Transverse colon (tissue), 4 donors: ENCODE results near the gene FNIP2. TPM values are rescaled to one million over a fixed set of nuclear protein-coding genes. Genes with fewer than 3 reads are reported as not detected.

Experiments used
- DNase-seq: peaks from one replicate; pipeline ENCODE4 v3.0.0-alpha.2; 2019
- H3K27ac ChIP-seq, 4 donors: fragments of 200-600 bp; sonication (generic); 2 replicates each; pipeline ENCODE4 v1.5.1; 2016 to 2018; ENCODE audit warnings: inconsistent platforms in 4 of 4
- H3K27me3 ChIP-seq: fragments of 200-600 bp; sonication (generic); 2 replicates; pipeline ENCODE4 v1.5.1; 2017; ENCODE audit warnings: inconsistent platforms
- H3K36me3 ChIP-seq, 4 donors: fragments of 200-600 bp; sonication (generic); 2 replicates each; pipeline ENCODE4 v1.5.1; 2017 to 2019; ENCODE audit warnings: inconsistent platforms in 4 of 4
- H3K4me1 ChIP-seq, 4 donors: fragments of 200-600 bp; sonication (generic); 2 replicates each; pipeline ENCODE4 v1.5.1; 2017 to 2020; ENCODE audit warnings: inconsistent platforms in 4 of 4
- H3K4me3 ChIP-seq, 4 donors: fragments of 200-600 bp; sonication (generic); 1 replicate in 1 of 4; 2 replicates in 3 of 4; pipeline versions ENCODE4 v1.5.1 to v1.6.1; 2017 to 2019; ENCODE audit warnings: inconsistent platforms in 4 of 4
- H3K9me3 ChIP-seq, 2 donors: fragments of 200-600 bp; sonication (generic); 2 replicates each; pipeline ENCODE4 v1.5.1; 2017 to 2019; ENCODE audit warnings: inconsistent platforms in 2 of 2
- EP300 ChIP-seq: sonication (generic); formaldehyde crosslinking; IDR thresholded peaks from one replicate; pipeline ENCODE4 v1.6.1; 2017; ENCODE audit warnings: antibody characterized with exemption, low read depth
- POLR2A ChIP-seq: fragments of 450-650 bp; IDR thresholded peaks from one replicate; pipeline ENCODE4 v1.6.1; 2016; ENCODE audit warnings: antibody characterized with exemption, mild to moderate bottlenecking, moderate library complexity
- POLR2AphosphoS5 ChIP-seq, 3 donors: sonication (generic); formaldehyde crosslinking; IDR thresholded peaks; one replicate each; pipeline ENCODE4 v1.6.1; 2016; ENCODE audit warnings: antibody characterized with exemption in 3 of 3
- WGBS, 2 donors: methylation state at CpG; one replicate each; pipeline ENCODE4 v1.1.5; 2018; ENCODE audit warnings: low coverage in 1 of 2; 5-methylcytosine and 5-hydroxymethylcytosine counted together
- in situ Hi-C, 4 donors: fragments of 200-750 bp; cut with MboI; loops; one replicate each; pipeline versions ENCODE4 v1.15.0 to v1.15.1; 2017; ENCODE audit warnings: low sequenced_read_pairs in 3 of 4, low pct_ligation_motif_present in 1 of 4, low pct_unique_long_range_greater_than_20kb in 1 of 4
- intact Hi-C: fragments of 100-400 bp; cut with DNase I; formaldehyde crosslinking; loops from one replicate; pipeline ENCODE4 v1.15.1; 2023; ENCODE audit warnings: low total_unique reads
- total RNA-seq, 4 donors: library from RNA; depleted of rRNA; stranded (reverse); fragments of >200 nt; gene quantifications; one replicate each; pipeline ENCODE4 v1.1.0, GENCODE V29; 2016
- TF ChIP-seq, protein P1 (sequence below), 5 experiments: fragments of 200-600 bp in 3 of 5; fragments of 450-650 bp in 2 of 5; sonication (generic) in 3 of 5; IDR thresholded peaks; 1 replicate in 2 of 5; 2 replicates in 3 of 5; pipeline ENCODE4 v1.5.1; 2016 to 2017; ENCODE audit warnings: antibody characterized with exemption in 5 of 5, inconsistent platforms in 3 of 5, mild to moderate bottlenecking in 2 of 5, moderate library complexity in 1 of 5

The FNIP2 gene
- total RNA-seq, 4 donors from 2014 or later, result 47.2 to 105 (median 64.0) TPM

DNA sequence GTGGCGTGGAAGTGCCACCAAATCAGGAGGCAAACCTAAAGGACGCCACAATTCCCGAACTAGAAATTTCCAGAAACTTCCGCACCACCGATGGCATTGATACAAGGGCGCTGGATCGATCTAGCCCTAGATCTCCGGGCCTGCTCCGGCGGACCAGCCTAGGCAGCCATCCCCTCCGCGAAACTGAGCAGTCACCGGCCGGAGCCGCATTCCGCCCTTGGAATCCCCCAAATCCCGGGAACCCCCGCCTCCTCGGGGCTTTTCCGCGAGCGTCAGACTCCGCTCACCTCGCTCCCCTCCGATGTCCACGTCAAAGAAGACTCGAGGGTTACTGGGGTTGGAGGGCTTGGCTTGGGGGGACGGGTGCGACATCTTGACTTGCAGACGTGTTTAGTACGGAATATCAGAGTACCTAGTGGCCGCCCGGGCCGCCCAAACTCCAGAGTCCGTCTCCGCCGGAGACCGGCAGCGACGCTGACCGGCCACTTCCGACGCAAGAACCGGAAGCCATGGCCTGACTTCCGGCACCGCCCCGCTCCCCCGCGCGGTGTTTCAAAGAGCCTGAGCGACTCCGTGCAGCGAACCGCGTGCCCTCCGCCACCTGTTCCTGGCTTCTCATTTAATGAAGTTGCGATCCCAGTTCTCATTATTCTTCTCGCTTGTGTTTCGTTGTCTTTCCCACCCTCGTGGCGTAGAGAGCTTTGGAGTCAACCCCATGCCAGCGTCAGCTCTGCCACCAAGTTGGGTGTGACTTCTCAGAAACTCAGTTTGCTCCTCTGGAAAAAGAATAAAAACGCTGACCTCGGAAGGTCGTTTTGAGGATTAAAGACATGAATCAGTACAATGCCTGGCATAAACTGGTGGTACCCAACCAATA, 45.7 kb upstream of the FNIP2 start, which contains the start of gene PPID:
PPID (minus strand) TSS at position 480 of the 877 bp plus-strand sequence; CDS start at position 372, 108 bp downstream.
- peak; percentile 78 for TF ChIP-seq POLR2A
- TF ChIP-seq EP300, result no peak
- TF ChIP-seq POLR2AphosphoS5 (IDR thresholded peaks at IDR 0.05), result peak; percentile 69 to 86 (median 81)
- in situ Hi-C loops (loop anchor here in 3 of 4 donors (10.0 to 25.0 kb wide), 3 partner anchors 132 to 482 kb away; no protein-coding TSS in a partner anchor), intact Hi-C loops (loop anchor here (10.0 kb wide), 1 partner anchor 482 kb away; no protein-coding TSS in a partner anchor)
- no peaks in the 10 kb centered on the region for H3K9me3 ChIP-seq
- 0% methylated on average over 2 to 63 of the region's 65 CpGs for WGBS, 2 donors
- H3K27me3 ChIP-seq, result no peaks in the 10 kb centered on the region
- H3K4me1 ChIP-seq, result peaks cover 0 to 16% (median 4%) of the 10 kb centered on the region in 4 donors
- peaks cover 0 to 15% (median 6%) of the 10 kb centered on the region in 4 donors for H3K36me3 ChIP-seq
- H3K4me3 ChIP-seq, result peak within 1 kb of the TSS; percentile 71 to 81 (median 76)
- peak within 1 kb of the TSS; percentile 92 to 96 (median 92) for H3K27ac ChIP-seq
- DNase-seq, result peak; percentile 90

DNA sequence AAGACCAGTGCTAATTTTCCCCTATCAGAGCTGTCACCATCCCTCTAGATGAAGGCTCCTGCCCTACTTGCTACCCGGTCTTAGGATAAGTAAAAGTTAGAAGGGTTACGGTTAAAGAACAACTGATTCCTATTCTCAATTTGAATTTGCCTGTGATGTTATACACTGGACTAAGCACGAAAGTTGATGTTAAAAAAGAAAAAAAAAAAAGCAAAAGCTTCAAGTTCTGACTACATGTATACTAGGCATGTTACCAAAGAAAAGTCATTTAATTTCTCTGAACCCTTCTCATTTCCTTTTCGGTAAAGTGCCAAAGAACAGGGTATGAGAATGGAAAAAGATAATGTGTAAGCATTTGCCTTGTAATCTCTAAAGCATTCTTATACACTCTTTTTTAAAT, 44.2 kb upstream of the FNIP2 start:
- intact Hi-C loops, result loop anchor here (2.0 to 10.0 kb wide), 2 partner anchors 126 to 480 kb away; no protein-coding TSS in a partner anchor
- peaks cover 6% of the 10 kb centered on the region for H3K27me3 ChIP-seq
- H3K4me1 ChIP-seq, result peaks cover 0 to 16% (median 4%) of the 10 kb centered on the region in 4 donors

DNA sequence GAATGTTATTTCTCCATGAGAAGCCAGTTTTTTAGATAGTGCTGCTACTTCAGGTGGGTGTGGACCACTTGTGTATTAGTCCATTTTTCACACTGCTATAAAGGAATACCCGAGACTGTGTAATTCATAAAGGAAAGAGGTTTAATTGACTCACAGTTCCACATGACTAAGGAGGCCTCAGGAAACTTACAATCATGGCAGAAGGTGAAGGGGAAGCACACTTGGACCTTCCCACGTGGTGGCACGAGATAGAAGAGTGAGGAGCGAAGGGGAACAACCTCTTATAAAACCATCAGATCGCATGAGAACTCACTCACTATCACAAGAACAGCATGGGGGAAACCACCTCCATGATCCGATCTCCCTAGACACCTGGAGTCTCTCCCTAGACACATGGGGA, 42.2 kb upstream of the FNIP2 start:
- in situ Hi-C loops, result loop anchor here (5.0 to 25.0 kb wide), 6 partner anchors 36 to 711 kb away; no protein-coding TSS in a partner anchor
- H3K9me3 ChIP-seq, result no peaks in the 10 kb centered on the region
- whole genome bisulfite sequencing, 2 donors, result 60 to 87% methylated on average over 3 to 6 of the region's 6 CpGs

More for the DNA sequence above, 44.2 kb upstream of the FNIP2 start:
- TF ChIP-seq POLR2AphosphoS5 (IDR thresholded peaks at IDR 0.05) (no peak), POLR2A (no peak), EP300 (no peak)
- TF ChIP-seq, protein P1, sequence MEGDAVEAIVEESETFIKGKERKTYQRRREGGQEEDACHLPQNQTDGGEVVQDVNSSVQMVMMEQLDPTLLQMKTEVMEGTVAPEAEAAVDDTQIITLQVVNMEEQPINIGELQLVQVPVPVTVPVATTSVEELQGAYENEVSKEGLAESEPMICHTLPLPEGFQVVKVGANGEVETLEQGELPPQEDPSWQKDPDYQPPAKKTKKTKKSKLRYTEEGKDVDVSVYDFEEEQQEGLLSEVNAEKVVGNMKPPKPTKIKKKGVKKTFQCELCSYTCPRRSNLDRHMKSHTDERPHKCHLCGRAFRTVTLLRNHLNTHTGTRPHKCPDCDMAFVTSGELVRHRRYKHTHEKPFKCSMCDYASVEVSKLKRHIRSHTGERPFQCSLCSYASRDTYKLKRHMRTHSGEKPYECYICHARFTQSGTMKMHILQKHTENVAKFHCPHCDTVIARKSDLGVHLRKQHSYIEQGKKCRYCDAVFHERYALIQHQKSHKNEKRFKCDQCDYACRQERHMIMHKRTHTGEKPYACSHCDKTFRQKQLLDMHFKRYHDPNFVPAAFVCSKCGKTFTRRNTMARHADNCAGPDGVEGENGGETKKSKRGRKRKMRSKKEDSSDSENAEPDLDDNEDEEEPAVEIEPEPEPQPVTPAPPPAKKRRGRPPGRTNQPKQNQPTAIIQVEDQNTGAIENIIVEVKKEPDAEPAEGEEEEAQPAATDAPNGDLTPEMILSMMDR (IDR thresholded peaks at IDR 0.05), result no peak
- WGBS, 2 donors, result 78 to 87% methylated on average over 4 of the region's 4 CpGs
- no peak for DNase-seq
- Histone ChIP-seq H3K4me3 (no peak overlapping the region), H3K9me3 (no peaks in the 10 kb centered on the region), H3K27ac (no peak overlapping the region), H3K36me3 (peaks cover 0 to 6% (median 2%) of the 10 kb centered on the region in 4 donors)
- in situ Hi-C loops, result loop anchor here (5.0 to 25.0 kb wide), 7 partner anchors 38 to 713 kb away; no protein-coding TSS in a partner anchor

DNA sequence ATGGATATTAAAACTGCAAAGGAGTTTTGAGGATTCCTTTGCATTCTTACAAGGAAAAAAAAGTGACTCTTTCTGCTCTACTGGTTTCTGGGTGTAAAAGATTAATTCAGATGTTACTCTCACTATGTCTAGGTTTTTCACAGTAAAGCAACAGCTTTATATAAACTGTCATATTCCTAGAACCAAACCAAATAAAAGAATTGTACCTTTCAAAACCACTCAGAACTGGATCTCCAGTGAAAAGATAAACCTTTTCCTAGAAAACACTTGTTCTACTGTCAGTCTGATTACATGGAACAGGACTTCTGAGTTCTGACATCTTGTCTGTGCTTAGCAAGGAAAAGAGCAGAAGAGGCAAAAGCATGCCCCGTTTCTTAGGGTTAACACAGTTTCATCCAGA, 40.6 kb upstream of the FNIP2 start:
- Histone ChIP-seq H3K36me3 (no peaks in the 10 kb centered on the region), H3K27me3 (peaks cover 6% of the 10 kb centered on the region), H3K4me1 (peaks cover 0 to 5% (median 0%) of the 10 kb centered on the region in 4 donors), H3K27ac (no peak overlapping the region), H3K9me3 (no peaks in the 10 kb centered on the region), H3K4me3 (no peak overlapping the region)
- intact Hi-C loops, result loop anchor here (10.0 kb wide), 1 partner anchor 477 kb away; no protein-coding TSS in a partner anchor
- in situ Hi-C loops, result loop anchor here (5.0 to 25.0 kb wide), 6 partner anchors 34 to 709 kb away; no protein-coding TSS in a partner anchor
- no peak for DNase-seq
- TF ChIP-seq EP300, result no peak
- no peak for TF ChIP-seq POLR2A
- TF ChIP-seq POLR2AphosphoS5 (IDR thresholded peaks at IDR 0.05), result no peak
- TF ChIP-seq, protein P1 (IDR thresholded peaks at IDR 0.05), result no peak
- whole genome bisulfite sequencing, 2 donors, result 65 to 90% methylated on average over 1 of the region's 1 CpG

More for the DNA sequence above, 42.2 kb upstream of the FNIP2 start:
- no peaks in the 10 kb centered on the region for H3K36me3 ChIP-seq
- no peak overlapping the region for H3K4me3 ChIP-seq
- H3K4me1 ChIP-seq, result peaks cover 0 to 13% (median 4%) of the 10 kb centered on the region in 4 donors
- TF ChIP-seq POLR2A, result no peak
- TF ChIP-seq, protein P1 (IDR thresholded peaks at IDR 0.05), result no peak
- no peak for TF ChIP-seq EP300
- TF ChIP-seq POLR2AphosphoS5 (IDR thresholded peaks at IDR 0.05), result no peak
- intact Hi-C loops, result loop anchor here (10.0 kb wide), 1 partner anchor 478 kb away; no protein-coding TSS in a partner anchor
- H3K27me3 ChIP-seq, result peaks cover 6% of the 10 kb centered on the region
- H3K27ac ChIP-seq, result no peak overlapping the region
- DNase-seq, result no peak
